ENCODE data around the gene KNSTRN. TPM values are rescaled to one million over a fixed set of nuclear protein-coding genes. Genes with fewer than 3 reads are reported as not detected.

The KNSTRN gene
- total and polyA plus RNA-seq, 2 of the 8 experiments (the other 6 are each of a cell fraction or from before 2014, with no cell fraction given) = 25.1 to 79.4 TPM

- POLR2A ChIA-PET (ENCODE audit: partially characterized antibody) = interaction anchor here (1.1 to 2.7 kb wide), 4 partner anchors 11 to 60 kb away, joined by 3 to 12 read pairs (median 7); partner anchors contain the start of gene BAHD1
- Histone ChIP-seq H3K56ac (replicated peaks; ENCODE audit: insufficient read length, low read depth, low read length) (no peak overlapping the region), H4K5ac (ENCODE audit: insufficient read length, low read depth, low read length) (no peak overlapping the region), H3K9ac (replicated peaks in 1 of 4; ENCODE audit: extremely low read depth in 1 of 4, low read depth in 3 of 4, low read length in 3 of 4) (no peak overlapping the region), H2BK15ac (ENCODE audit: low read length) (no peak overlapping the region), H3K4me2 (ENCODE audit: insufficient read depth in 1 of 2, low read depth in 2 of 2, low read length in 2 of 2) (no peak overlapping the region), H3K4ac (replicated peaks; ENCODE audit: insufficient read length, low read depth, low read length) (no peak overlapping the region), H3K27ac (ENCODE audit: low read depth, low read length) (no peak overlapping the region), H2AK5ac (ENCODE audit: low read depth, low read length) (no peak overlapping the region), H4K8ac (ENCODE audit: extremely low read depth, insufficient read depth, low read length) (no peak overlapping the region), H3K14ac (ENCODE audit: insufficient read length) (no peak overlapping the region), H3K23me2 (ENCODE audit: low read depth, low read length) (peaks cover 6% of the 10 kb centered on the region; the same call in 1 of the 2 replicates), H3K36me3 (ENCODE audit: control insufficient read depth in 2 of 4, insufficient read depth in 4 of 4, low read length in 3 of 4) (peaks cover 0 to 7% (median under 1%) of the 10 kb centered on the region in 4 experiments; a peak in 2 of 8 replicates), H3K79me2 (ENCODE audit: control insufficient read depth in 1 of 2, insufficient read depth in 2 of 2, low read length in 2 of 2) (peaks cover 0 to 23% of the 10 kb centered on the region in 2 experiments; a peak in 2 of 4 replicates), H3K18ac (ENCODE audit: extremely low read depth, low read length) (no peak overlapping the region), H3K27me3 (replicated peaks in 1 of 4; ENCODE audit: control insufficient read depth in 3 of 4, extremely low read depth in 1 of 4, insufficient read depth in 3 of 4, low read length in 3 of 4) (no peaks in the 10 kb centered on the region), H3K23ac (ENCODE audit: insufficient read length) (no peak overlapping the region), H3K79me1 (ENCODE audit: low read depth, low read length) (peaks cover 10% of the 10 kb centered on the region), H3K9me3 (ENCODE audit: insufficient read depth in 2 of 2, low read depth in 1 of 2, low read length in 1 of 2) (no peaks in the 10 kb centered on the region), H4K20me1 (replicated peaks in 1 of 2; ENCODE audit: control insufficient read depth in 1 of 2, insufficient read depth in 2 of 2, low read length in 2 of 2) (peaks cover 0 to 2% of the 10 kb centered on the region in 2 experiments), H3K4me3 (ENCODE audit: extremely low read depth in 1 of 4, insufficient read depth in 2 of 4, low read depth in 3 of 4, low read length in 4 of 4) (no peak overlapping the region), H2AFZ (ENCODE audit: low read length) (no peak overlapping the region), H2BK20ac (ENCODE audit: low read length) (no peak overlapping the region), H2BK5ac (ENCODE audit: low read depth, low read length) (no peak overlapping the region), H3K4me1 (replicated peaks in 1 of 4; ENCODE audit: control insufficient read depth in 3 of 4, insufficient read depth in 4 of 4, low read length in 3 of 4) (peaks cover 2 to 8% (median 4%) of the 10 kb centered on the region in 4 experiments; a peak in 4 of 7 replicates), H2BK120ac (replicated peaks; ENCODE audit: low read depth, low read length) (no peak overlapping the region), H4K91ac (replicated peaks; ENCODE audit: insufficient read length, low read length) (no peak overlapping the region), H2BK12ac (ENCODE audit: low read depth, low read length) (no peak overlapping the region)
- CTCF ChIA-PET (ENCODE audit: partially characterized antibody) = interaction anchor here (1.6 to 5.1 kb wide), 2 partner anchors 11 to 43 kb away, joined by 4 to 49 read pairs; no protein-coding TSS in a partner anchor
- FAIRE-seq (no peak), DNase-seq (ENCODE audit: low read depth in 1 of 2, low spot score in 2 of 2) (no peak)
- WGBS, 2 experiments (ENCODE audit: extremely low coverage in 1 of 2, insufficient coverage in 1 of 2, insufficient read length in 1 of 2, insufficient replicate concordance in 2 of 2, low coverage in 1 of 2, low lambda C conversion rate in 2 of 2, missing lambda C conversion rate in 1 of 2) = 93% methylated on average over 10 of the region's 10 CpGs; no CpG with 5 or more reads in 1 of the 2 experiments
- no peak for TF ChIP-seq BRCA1 (IDR thresholded peaks at IDR 0.05; ENCODE audit: low read depth, low read length)
- TF ChIP-seq ASH2L (IDR thresholded peaks at IDR 0.05; ENCODE audit: low read length) = no peak
- TF ChIP-seq KDM4A (IDR thresholded peaks at IDR 0.05; ENCODE audit: low read depth, low read length, severe bottlenecking) = no peak
- TF ChIP-seq CHD2 (IDR thresholded peaks at IDR 0.05; ENCODE audit: low read length) = no peak
- TF ChIP-seq KDM1A (IDR thresholded peaks at IDR 0.05; ENCODE audit: borderline replicate concordance, low read length) = no peak
- no peak for TF ChIP-seq ATF2 (IDR thresholded peaks at IDR 0.05; ENCODE audit: low read length)
- TF ChIP-seq EP300 (IDR thresholded peaks at IDR 0.05; ENCODE audit: borderline replicate concordance in 1 of 2, low read depth in 2 of 2, low read length in 2 of 2) = no peak
- no peak for TF ChIP-seq FOSL1 (IDR thresholded peaks at IDR 0.05; ENCODE audit: insufficient read depth, low read depth, low read length)
- TF ChIP-seq POU5F1 (IDR thresholded peaks at IDR 0.05; ENCODE audit: low read depth, low read length) = no peak
- TF ChIP-seq CEBPB (IDR thresholded peaks at IDR 0.05; ENCODE audit: low read depth, low read length) = no peak
- no peak for TF ChIP-seq RBBP5 (IDR thresholded peaks at IDR 0.05; ENCODE audit: borderline replicate concordance, low read depth, low read length)
- TF ChIP-seq JUN (IDR thresholded peaks at IDR 0.05; ENCODE audit: low read depth, low read length) = no peak
Measured at GRCh38 chr15:40380636-40381035, 1.9 kb upstream of the KNSTRN start.

Data from H1 (cell line).